ENCODE measurements around the gene KRTAP4-12.
"Not testable (repeated sequence)": the region's sequence is repeated elsewhere in the genome, so short reads cannot be mapped to it uniquely, and the experiment has no call there.

The KRTAP4-12 gene

GRCh38 chr17:41118721-41119120 lies 5.3 kb downstream of the KRTAP4-12 start:
- Histone ChIP-seq H3K4me1 (ENCODE audit: insufficient read depth, low read length, severe bottlenecking) (peaks cover 6% of the 10 kb centered on the region), H3K27ac (ENCODE audit: low read depth, low read length, poor library complexity, severe bottlenecking) (no peak overlapping the region), H3K79me2 (ENCODE audit: insufficient read depth, low read length) (no peaks in the 10 kb centered on the region), H3K9me2 (ENCODE audit: low read depth, low read length) (no peaks in the 10 kb centered on the region), H3K9me3 (ENCODE audit: low read length) (no peaks in the 10 kb centered on the region), H3K36me3 (ENCODE audit: insufficient read depth, low read length) (no peaks in the 10 kb centered on the region), H3K4me2 (ENCODE audit: low read length) (no peak overlapping the region), H3K27me3 (ENCODE audit: insufficient read depth, low read length) (no peaks in the 10 kb centered on the region), H2AFZ (ENCODE audit: low read length) (no peak overlapping the region), H3K9ac (ENCODE audit: low read length) (no peak overlapping the region), H3K4me3 (ENCODE audit: low read depth, low read length, poor library complexity, severe bottlenecking) (no peak overlapping the region), H3F3A (ENCODE audit: insufficient read depth, low read length) (no peaks in the 10 kb centered on the region), H4K20me1 (ENCODE audit: insufficient read depth, low read length) (no peaks in the 10 kb centered on the region)
- TF ChIP-seq, protein P1, sequence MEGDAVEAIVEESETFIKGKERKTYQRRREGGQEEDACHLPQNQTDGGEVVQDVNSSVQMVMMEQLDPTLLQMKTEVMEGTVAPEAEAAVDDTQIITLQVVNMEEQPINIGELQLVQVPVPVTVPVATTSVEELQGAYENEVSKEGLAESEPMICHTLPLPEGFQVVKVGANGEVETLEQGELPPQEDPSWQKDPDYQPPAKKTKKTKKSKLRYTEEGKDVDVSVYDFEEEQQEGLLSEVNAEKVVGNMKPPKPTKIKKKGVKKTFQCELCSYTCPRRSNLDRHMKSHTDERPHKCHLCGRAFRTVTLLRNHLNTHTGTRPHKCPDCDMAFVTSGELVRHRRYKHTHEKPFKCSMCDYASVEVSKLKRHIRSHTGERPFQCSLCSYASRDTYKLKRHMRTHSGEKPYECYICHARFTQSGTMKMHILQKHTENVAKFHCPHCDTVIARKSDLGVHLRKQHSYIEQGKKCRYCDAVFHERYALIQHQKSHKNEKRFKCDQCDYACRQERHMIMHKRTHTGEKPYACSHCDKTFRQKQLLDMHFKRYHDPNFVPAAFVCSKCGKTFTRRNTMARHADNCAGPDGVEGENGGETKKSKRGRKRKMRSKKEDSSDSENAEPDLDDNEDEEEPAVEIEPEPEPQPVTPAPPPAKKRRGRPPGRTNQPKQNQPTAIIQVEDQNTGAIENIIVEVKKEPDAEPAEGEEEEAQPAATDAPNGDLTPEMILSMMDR (IDR thresholded peaks at IDR 0.05; ENCODE audit: low read length) = no peak
- no peak for TF ChIP-seq EZH2 (IDR thresholded peaks at IDR 0.05; ENCODE audit: borderline replicate concordance, low read length)

DNA sequence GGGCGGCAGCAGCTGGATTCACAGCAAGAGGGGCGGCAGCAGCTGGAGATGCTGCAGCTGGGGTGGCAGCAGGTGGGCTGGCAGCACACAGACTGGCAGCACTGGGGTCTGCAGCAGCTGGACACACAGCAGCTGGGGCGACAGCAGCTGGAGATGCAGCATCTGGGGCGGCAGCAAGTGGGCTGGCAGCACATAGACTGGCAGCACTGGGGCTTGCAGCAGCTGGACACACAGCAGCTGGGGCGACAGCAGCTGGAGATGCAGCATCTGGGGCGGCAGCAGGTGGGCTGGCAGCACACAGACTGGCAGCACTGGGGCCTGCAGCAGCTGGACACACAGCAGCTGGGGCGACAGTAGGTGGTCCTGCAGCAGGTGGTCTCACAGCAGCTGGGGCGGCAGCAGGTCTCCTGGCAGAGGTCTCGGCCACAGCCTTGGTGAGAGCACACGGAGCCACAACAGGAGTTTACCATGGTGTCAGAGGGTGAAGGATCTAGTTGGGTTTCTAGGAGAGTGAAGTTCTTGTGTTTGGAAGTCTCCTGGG lies 6.1 kb downstream of the KRTAP4-12 start, which contains the start of gene KRTAP4-11:
KRTAP4-11 (minus strand) TSS at position 528 of the 541 bp plus-strand sequence; CDS start at position 470, 58 bp downstream.
- H3K4me2 ChIP-seq (ENCODE audit: low read length); H3K27ac ChIP-seq (ENCODE audit: low read depth, low read length, poor library complexity, severe bottlenecking); H2AFZ ChIP-seq (ENCODE audit: low read length): not testable (repeated sequence)

DNA sequence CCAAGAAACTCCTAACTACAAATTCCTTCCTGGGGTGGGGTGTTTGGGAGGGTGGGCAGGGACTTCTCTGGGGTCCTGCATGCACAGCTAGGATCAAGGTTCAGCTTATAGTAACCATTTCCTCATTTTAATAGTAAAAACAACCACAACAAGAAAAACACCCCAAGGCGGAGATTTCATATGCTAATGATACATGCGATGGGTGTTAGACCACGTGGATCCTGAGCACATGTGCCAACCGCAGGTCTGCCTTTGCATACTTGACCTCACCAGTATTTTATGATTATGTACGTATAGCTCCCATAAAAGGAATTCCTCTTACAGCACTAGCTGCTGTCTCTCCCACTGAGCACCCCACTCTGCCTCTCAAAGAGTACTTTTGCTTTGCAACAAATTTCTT lies 7.7 kb downstream of the KRTAP4-12 start:
- Histone ChIP-seq H3K9me2 (ENCODE audit: low read depth, low read length) (no peaks in the 10 kb centered on the region), H3F3A (ENCODE audit: insufficient read depth, low read length) (no peaks in the 10 kb centered on the region), H3K27me3 (ENCODE audit: insufficient read depth, low read length) (no peaks in the 10 kb centered on the region), H3K9ac (ENCODE audit: low read length) (no peak overlapping the region), H3K4me2 (ENCODE audit: low read length) (no peak overlapping the region), H3K79me2 (ENCODE audit: insufficient read depth, low read length) (no peaks in the 10 kb centered on the region), H4K20me1 (ENCODE audit: insufficient read depth, low read length) (no peaks in the 10 kb centered on the region), H3K27ac (ENCODE audit: low read depth, low read length, poor library complexity, severe bottlenecking) (no peak overlapping the region), H3K9me3 (ENCODE audit: low read length) (no peaks in the 10 kb centered on the region), H3K4me3 (ENCODE audit: low read depth, low read length, poor library complexity, severe bottlenecking) (no peak overlapping the region), H2AFZ (ENCODE audit: low read length) (no peak overlapping the region), H3K36me3 (ENCODE audit: insufficient read depth, low read length) (no peaks in the 10 kb centered on the region), H3K4me1 (ENCODE audit: insufficient read depth, low read length, severe bottlenecking) (peaks cover 6% of the 10 kb centered on the region)
- no peak for TF ChIP-seq EZH2 (IDR thresholded peaks at IDR 0.05; ENCODE audit: borderline replicate concordance, low read length)
- TF ChIP-seq, protein P1 (IDR thresholded peaks at IDR 0.05; ENCODE audit: low read length) = no peak

More for the DNA sequence above, 6.1 kb downstream of the KRTAP4-12 start, which contains the start of gene KRTAP4-11:
- H3K4me3 ChIP-seq (ENCODE audit: low read depth, low read length, poor library complexity, severe bottlenecking); H3K9me2 ChIP-seq (ENCODE audit: low read depth, low read length); H3F3A ChIP-seq (ENCODE audit: insufficient read depth, low read length); H3K27me3 ChIP-seq (ENCODE audit: insufficient read depth, low read length); H4K20me1 ChIP-seq (ENCODE audit: insufficient read depth, low read length); H3K9me3 ChIP-seq (ENCODE audit: low read length); H3K36me3 ChIP-seq (ENCODE audit: insufficient read depth, low read length); H3K4me1 ChIP-seq (ENCODE audit: insufficient read depth, low read length, severe bottlenecking); H3K79me2 ChIP-seq (ENCODE audit: insufficient read depth, low read length); H3K9ac ChIP-seq (ENCODE audit: low read length): not testable (repeated sequence)

Data from OCI-LY1 (cell line).